Liver (tissue), 9 donors: ENCODE results near the gene SYS1. TPM values are rescaled to one million over a fixed set of nuclear protein-coding genes. Genes with fewer than 3 reads are reported as not detected.

Source experiments
- DNase-seq: peaks from one replicate; pipeline ENCODE4 v3.0.0-alpha.2; 2017; ENCODE audit warnings: low spot score
- H3K27ac ChIP-seq, 2 donors: one replicate each; pipeline ENCODE4 v1.7.0; 2013; ENCODE audit warnings: inconsistent platforms in 2 of 2, low read length in 2 of 2, control low read depth in 1 of 2, low read depth in 1 of 2, mild to moderate bottlenecking in 1 of 2
- H3K27me3 ChIP-seq, 4 donors: one replicate each; pipeline versions ENCODE4 v1.6.1 to v1.7.0; 2013; ENCODE audit warnings: low read length in 3 of 4, inconsistent platforms in 1 of 4, mild to moderate bottlenecking in 1 of 4, moderate library complexity in 1 of 4; ENCODE audit not compliant: control insufficient read depth in 4 of 4, insufficient read depth in 4 of 4
- H3K36me3 ChIP-seq, 4 donors: one replicate each; pipeline versions ENCODE4 v1.6.1 to v1.7.0; 2013; ENCODE audit warnings: low read length in 3 of 4, mild to moderate bottlenecking in 3 of 4, low read depth in 1 of 4, moderate library complexity in 1 of 4; ENCODE audit not compliant: control insufficient read depth in 4 of 4, insufficient read depth in 3 of 4
- H3K4me1 ChIP-seq, 4 donors: one replicate each; pipeline versions ENCODE4 v1.6.1 to v1.7.0; 2013; ENCODE audit warnings: low read length in 3 of 4, mild to moderate bottlenecking in 3 of 4, moderate library complexity in 1 of 4; ENCODE audit not compliant: control insufficient read depth in 4 of 4, insufficient read depth in 4 of 4
- H3K4me3 ChIP-seq, 3 donors: one replicate each; pipeline versions ENCODE4 v1.6.1 to v1.7.0; 2013; ENCODE audit warnings: low read length in 3 of 3, control low read depth in 1 of 3, low read depth in 1 of 3, mild to moderate bottlenecking in 1 of 3
- H3K9ac ChIP-seq, 2 donors: one replicate each; pipeline ENCODE4 v1.7.0; 2013; ENCODE audit warnings: low read length in 2 of 2, mild to moderate bottlenecking in 2 of 2, moderate library complexity in 2 of 2, control low read depth in 1 of 2, low read depth in 1 of 2
- H3K9me3 ChIP-seq, 4 donors: one replicate each; pipeline versions ENCODE4 v1.6.1 to v1.7.0; 2013; ENCODE audit warnings: low read length in 3 of 4; ENCODE audit not compliant: control insufficient read depth in 4 of 4
- ATF3 ChIP-seq: IDR thresholded peaks from 2 replicates; pipeline ENCODE4 v1.6.1; 2016; ENCODE audit warnings: antibody characterized with exemption
- CTCF ChIP-seq: fragments of 150-350 bp; IDR thresholded peaks from 2 replicates; pipeline ENCODE4 v1.5.1; 2017; ENCODE audit warnings: improper control_type of control experiment, low read depth, low read length; ENCODE audit not compliant: missing input control
- EGR1 ChIP-seq, 2 donors: IDR thresholded peaks; 2 replicates each; pipeline ENCODE4 v1.6.1; 2016 to 2018; ENCODE audit warnings: antibody characterized with exemption in 2 of 2, low read depth in 2 of 2
- FOXA1 ChIP-seq: IDR thresholded peaks from 2 replicates; pipeline ENCODE4 v1.6.1; 2016; ENCODE audit warnings: antibody characterized with exemption
- FOXA2 ChIP-seq: IDR thresholded peaks from 2 replicates; pipeline ENCODE4 v1.6.1; 2016; ENCODE audit warnings: antibody characterized with exemption
- GABPA ChIP-seq, 2 donors: IDR thresholded peaks in 1 of 2; conservative IDR thresholded peaks in 1 of 2; 2 replicates each; pipeline ENCODE4 v1.6.1; 2016; ENCODE audit warnings: antibody characterized with exemption in 2 of 2, mild to moderate bottlenecking in 1 of 2, moderate library complexity in 1 of 2
- HNF4A ChIP-seq, 2 donors: conservative IDR thresholded peaks; 2 replicates each; pipeline ENCODE4 v1.6.1; 2016; ENCODE audit warnings: antibody characterized with exemption in 2 of 2, mild to moderate bottlenecking in 2 of 2
- HNF4G ChIP-seq: IDR thresholded peaks from 2 replicates; pipeline ENCODE4 v1.6.1; 2016; ENCODE audit warnings: antibody characterized with exemption
- JUND ChIP-seq, 2 donors: IDR thresholded peaks; 2 replicates each; pipeline ENCODE4 v1.6.1; 2016; ENCODE audit warnings: antibody characterized with exemption in 2 of 2
- MAX ChIP-seq: IDR thresholded peaks from 2 replicates; pipeline ENCODE4 v1.6.1; 2016; ENCODE audit warnings: antibody characterized with exemption
- NR2F2 ChIP-seq: IDR thresholded peaks from 2 replicates; pipeline ENCODE4 v1.6.1; 2016; ENCODE audit warnings: antibody characterized with exemption
- RAD21 ChIP-seq, 2 donors: IDR thresholded peaks; 2 replicates each; pipeline ENCODE4 v1.6.1; 2016; ENCODE audit warnings: antibody characterized with exemption in 2 of 2, mild to moderate bottlenecking in 2 of 2
- REST ChIP-seq: IDR thresholded peaks from 2 replicates; pipeline ENCODE4 v1.6.1; 2016; ENCODE audit warnings: antibody characterized with exemption, mild to moderate bottlenecking
- RXRA ChIP-seq, 2 donors: IDR thresholded peaks; 2 replicates each; pipeline ENCODE4 v1.6.1; 2017 to 2018; ENCODE audit warnings: antibody characterized with exemption in 2 of 2, mild to moderate bottlenecking in 1 of 2
- SP1 ChIP-seq: IDR thresholded peaks from 2 replicates; pipeline ENCODE4 v1.6.1; 2018; ENCODE audit warnings: antibody characterized with exemption, mild to moderate bottlenecking
- TAF1 ChIP-seq: conservative IDR thresholded peaks from 2 replicates; pipeline ENCODE4 v1.6.1; 2016; ENCODE audit warnings: antibody characterized with exemption, mild to moderate bottlenecking
- YY1 ChIP-seq: IDR thresholded peaks from 2 replicates; pipeline ENCODE4 v1.6.1; 2016; ENCODE audit warnings: antibody characterized with exemption, mild to moderate bottlenecking
- ZBTB33 ChIP-seq: IDR thresholded peaks from 2 replicates; pipeline ENCODE4 v1.6.1; 2016; ENCODE audit warnings: antibody characterized with exemption
- WGBS: extraction: QIAGEN DNeasy Blood & Tissue Kit; methylation state at CpG from one replicate; pipeline ENCODE4 v1.1.7; 2013; 5-methylcytosine and 5-hydroxymethylcytosine counted together
- polyA plus RNA-seq, 2 donors: library from polyadenylated mRNA; stranded (reverse) in 1 of 2; unstranded in 1 of 2; fragments of 200-250 nt in 1 of 2; fragments of >200 nt in 1 of 2; fragmentation: Nextera tagmentation in 1 of 2; extraction: Ambion mirVana in 1 of 2; gene quantifications; one replicate each; pipeline versions ENCODE4 v1.2.1 to v1.2.3, GENCODE V29; 2013 to 2015
- total RNA-seq, 2 donors: library from RNA; depleted of rRNA; stranded (reverse); fragments of >200 nt; gene quantifications; one replicate each; pipeline ENCODE4 v1.2.3, GENCODE V29; 2014
- donor health status: healthy.
- donor health status: healthy.
- donor health status: healthy.
- donor health status: healthy.
- donor health status: healthy.

SYS1 gene
- total and polyA plus RNA-seq, 4 donors, result 15.0 to 37.8 (median 28.1) TPM

- WGBS, result 89% methylated on average over 21 of the region's 21 CpGs
- Histone ChIP-seq H3K27me3 (peaks cover 0 to 2% (median 0%) of the 10 kb centered on the region in 4 donors), H3K4me3 (peak within 1 kb of the TSS; percentile 5 to 73 (median 21)), H3K9ac (no peak within 1 kb of the TSS), H3K9me3 (no peaks in the 10 kb centered on the region), H3K36me3 (peaks cover 0 to 3% (median 1%) of the 10 kb centered on the region in 4 donors), H3K4me1 (peaks cover 0 to 19% (median 11%) of the 10 kb centered on the region in 4 donors), H3K27ac (peak within 1 kb of the TSS in 1 of 2 donors; percentile 70)
- DNase-seq, result no peak
- TF ChIP-seq MAX (no peak), HNF4A (conservative IDR thresholded peaks at IDR 0.05) (no peak), NR2F2 (no peak), RAD21 (IDR thresholded peaks at IDR 0.05) (no peak)
These were observed 45.1 kb downstream of the SYS1 start, which contains the start of gene DBNDD2 for GRCh38 chr20:45407783-45408645. TSS of gene DBNDD2 (plus strand) at chr20:45408289. CDS start at chr20:45408468, 179 bp downstream.

GRCh38 chr20:45408646-45409213 lies 45.8 kb downstream of the SYS1 start:
- H3K36me3 ChIP-seq, result peaks cover 0 to 3% (median 1%) of the 10 kb centered on the region in 4 donors
- no peak for DNase-seq
- H3K4me1 ChIP-seq, result peaks cover 0 to 19% (median 11%) of the 10 kb centered on the region in 4 donors
- H3K9me3 ChIP-seq, result no peaks in the 10 kb centered on the region
- 79% methylated on average over 7 of the region's 7 CpGs for WGBS
- no peak overlapping the region for H3K9ac ChIP-seq
- no peak overlapping the region for H3K27ac ChIP-seq
- peaks cover 0 to 2% (median 0%) of the 10 kb centered on the region in 4 donors for H3K27me3 ChIP-seq
- no peak overlapping the region for H3K4me3 ChIP-seq
- TF ChIP-seq NR2F2 (no peak), YY1 (no peak), EGR1 (IDR thresholded peaks at IDR 0.05; ENCODE audit: low read depth in 2 of 2) (no peak), ATF3 (no peak), JUND (IDR thresholded peaks at IDR 0.05) (no peak), SP1 (no peak), ZBTB33 (no peak), MAX (no peak), GABPA (IDR thresholded peaks at IDR 0.05 in 1 of 2, conservative IDR thresholded peaks at IDR 0.05 in 1 of 2) (no peak), FOXA1 (no peak), RXRA (IDR thresholded peaks at IDR 0.05) (no peak), RAD21 (IDR thresholded peaks at IDR 0.05) (no peak), HNF4A (conservative IDR thresholded peaks at IDR 0.05) (no peak), REST (no peak), TAF1 (no peak), CTCF (no peak), FOXA2 (no peak), HNF4G (no peak)
